ENCODE measurements around the gene KLHL29. TPM values are rescaled to one million over a fixed set of nuclear protein-coding genes. Genes with fewer than 3 reads are reported as not detected.

Gene KLHL29
- total and polyA plus RNA-seq, 4 experiments from 2014 or later: 0.24 to 2.4 (median 1.9) TPM; not detected in 1

GRCh38 chr2:23394700-23395099, 9.7 kb downstream of the KLHL29 start:
- intact Hi-C loops (cut with micrococcal nuclease): no loop called here
- no peaks in the 10 kb centered on the region for H3K36me3 Mint-ChIP-seq
- peaks cover 8% of the 10 kb centered on the region for H3K4me1 ChIP-seq (ENCODE audit: insufficient read depth, low read length)
- ChIA-PET CTCF (ENCODE audit: partially characterized antibody) (no interaction called here), POLR2A (ENCODE audit: partially characterized antibody) (no interaction called here)
- no peaks in the 10 kb centered on the region for H3K36me3 ChIP-seq (ENCODE audit: insufficient read depth, low read length)
- no peaks in the 10 kb centered on the region for H3K9me3 ChIP-seq (ENCODE audit: control insufficient read depth in 1 of 2, low read length in 2 of 2)
- H3K9me3 Mint-ChIP-seq: peaks cover 0 to 2% (median 0%) of the 10 kb centered on the region in 8 donors
- no peak for DNase-seq
- peaks cover 23 to 34% of the 10 kb centered on the region in 2 donors for H3K27me3 Mint-ChIP-seq
- H3K4me1 Mint-ChIP-seq: peaks cover 6 to 10% (median 8%) of the 10 kb centered on the region in 4 donors
- no peak overlapping the region for H3K27ac Mint-ChIP-seq
- no peak overlapping the region for H3K27ac ChIP-seq (ENCODE audit: low read depth, low read length)
- no peak overlapping the region for H3K4me3 Mint-ChIP-seq
- no peak overlapping the region for H3K4me3 ChIP-seq (ENCODE audit: low read length in 2 of 2)
- no peaks in the 10 kb centered on the region for H3K27me3 ChIP-seq (ENCODE audit: insufficient read depth, low read length)

DNA sequence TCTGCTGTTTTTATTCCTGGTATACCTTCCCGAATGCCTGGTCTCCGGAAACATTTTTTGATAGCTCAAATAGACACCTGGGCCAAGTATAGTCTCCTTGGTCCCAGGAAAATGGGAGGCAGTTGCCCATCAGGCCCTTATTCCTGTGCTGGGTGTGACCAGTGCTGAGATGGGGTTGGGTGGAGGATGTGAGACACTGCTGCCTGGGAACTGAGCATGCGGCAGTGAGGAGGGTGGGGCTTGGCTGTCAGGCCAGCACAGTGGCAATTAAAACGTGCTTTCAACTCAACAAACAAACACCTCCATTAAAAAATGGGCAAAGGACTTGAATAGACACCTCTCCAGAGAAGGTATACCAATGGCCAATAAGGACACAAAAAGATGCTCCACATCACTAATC, 12.5 kb downstream of the KLHL29 start:
- no peaks in the 10 kb centered on the region for H3K9me3 ChIP-seq (ENCODE audit: control insufficient read depth in 1 of 2, low read length in 2 of 2)
- ChIA-PET POLR2A (ENCODE audit: partially characterized antibody) (no interaction called here), CTCF (ENCODE audit: partially characterized antibody) (no interaction called here)
- peaks cover 8% of the 10 kb centered on the region for H3K4me1 ChIP-seq (ENCODE audit: insufficient read depth, low read length)
- Mint-ChIP-seq H3K27ac (no peak overlapping the region), H3K4me3 (no peak overlapping the region), H3K9me3 (no peaks in the 10 kb centered on the region), H3K27me3 (peaks cover 10 to 20% of the 10 kb centered on the region in 2 donors), H3K4me1 (peaks cover 6 to 10% (median 6%) of the 10 kb centered on the region in 4 donors), H3K36me3 (no peaks in the 10 kb centered on the region)
- no peaks in the 10 kb centered on the region for H3K27me3 ChIP-seq (ENCODE audit: insufficient read depth, low read length)
- intact Hi-C loops (cut with micrococcal nuclease): no loop called here
- no peak overlapping the region for H3K4me3 ChIP-seq (ENCODE audit: low read length in 2 of 2)
- DNase-seq: no peak
- H3K36me3 ChIP-seq (ENCODE audit: insufficient read depth, low read length): no peaks in the 10 kb centered on the region
- no peak overlapping the region for H3K27ac ChIP-seq (ENCODE audit: low read depth, low read length)

- intact Hi-C loops (cut with micrococcal nuclease): no loop called here
- Mint-ChIP-seq H3K4me3 (no peak overlapping the region), H3K9me3 (no peaks in the 10 kb centered on the region), H3K36me3 (no peaks in the 10 kb centered on the region), H3K4me1 (peaks cover 2 to 4% (median 3%) of the 10 kb centered on the region in 4 donors), H3K27me3 (peaks cover 2 to 8% of the 10 kb centered on the region in 2 donors), H3K27ac (no peak overlapping the region)
- no peak overlapping the region for H3K4me3 ChIP-seq (ENCODE audit: low read length in 2 of 2)
- no peaks in the 10 kb centered on the region for H3K9me3 ChIP-seq (ENCODE audit: control insufficient read depth in 1 of 2, low read length in 2 of 2)
- ChIA-PET POLR2A (ENCODE audit: partially characterized antibody) (no interaction called here), CTCF (ENCODE audit: partially characterized antibody) (no interaction called here)
- H3K4me1 ChIP-seq (ENCODE audit: insufficient read depth, low read length): peaks cover 1% of the 10 kb centered on the region
- no peaks in the 10 kb centered on the region for H3K36me3 ChIP-seq (ENCODE audit: insufficient read depth, low read length)
- H3K27me3 ChIP-seq (ENCODE audit: insufficient read depth, low read length): no peaks in the 10 kb centered on the region
- DNase-seq: no peak
- H3K27ac ChIP-seq (ENCODE audit: low read depth, low read length): no peak overlapping the region
Measured at GRCh38 chr2:23399674-23400261, 14.8 kb downstream of the KLHL29 start.

GRCh38 chr2:23400703-23401102, 15.7 kb downstream of the KLHL29 start:
- Histone ChIP-seq H3K36me3 (ENCODE audit: insufficient read depth, low read length) (no peaks in the 10 kb centered on the region), H3K4me3 (ENCODE audit: low read length in 2 of 2) (no peak overlapping the region), H3K27me3 (ENCODE audit: insufficient read depth, low read length) (no peaks in the 10 kb centered on the region), H3K9me3 (ENCODE audit: control insufficient read depth in 1 of 2, low read length in 2 of 2) (no peaks in the 10 kb centered on the region), H3K4me1 (ENCODE audit: insufficient read depth, low read length) (no peaks in the 10 kb centered on the region), H3K27ac (ENCODE audit: low read depth, low read length) (no peak overlapping the region)
- intact Hi-C loops (cut with micrococcal nuclease): no loop called here
- DNase-seq: no peak
- Mint-ChIP-seq H3K36me3 (no peaks in the 10 kb centered on the region), H3K9me3 (no peaks in the 10 kb centered on the region), H3K27ac (no peak overlapping the region), H3K27me3 (peaks cover under 1 to 7% of the 10 kb centered on the region in 2 donors), H3K4me1 (peaks cover 0 to 4% (median 0%) of the 10 kb centered on the region in 4 donors), H3K4me3 (no peak overlapping the region)
- ChIA-PET CTCF (ENCODE audit: partially characterized antibody) (no interaction called here), POLR2A (ENCODE audit: partially characterized antibody) (no interaction called here)

DNA sequence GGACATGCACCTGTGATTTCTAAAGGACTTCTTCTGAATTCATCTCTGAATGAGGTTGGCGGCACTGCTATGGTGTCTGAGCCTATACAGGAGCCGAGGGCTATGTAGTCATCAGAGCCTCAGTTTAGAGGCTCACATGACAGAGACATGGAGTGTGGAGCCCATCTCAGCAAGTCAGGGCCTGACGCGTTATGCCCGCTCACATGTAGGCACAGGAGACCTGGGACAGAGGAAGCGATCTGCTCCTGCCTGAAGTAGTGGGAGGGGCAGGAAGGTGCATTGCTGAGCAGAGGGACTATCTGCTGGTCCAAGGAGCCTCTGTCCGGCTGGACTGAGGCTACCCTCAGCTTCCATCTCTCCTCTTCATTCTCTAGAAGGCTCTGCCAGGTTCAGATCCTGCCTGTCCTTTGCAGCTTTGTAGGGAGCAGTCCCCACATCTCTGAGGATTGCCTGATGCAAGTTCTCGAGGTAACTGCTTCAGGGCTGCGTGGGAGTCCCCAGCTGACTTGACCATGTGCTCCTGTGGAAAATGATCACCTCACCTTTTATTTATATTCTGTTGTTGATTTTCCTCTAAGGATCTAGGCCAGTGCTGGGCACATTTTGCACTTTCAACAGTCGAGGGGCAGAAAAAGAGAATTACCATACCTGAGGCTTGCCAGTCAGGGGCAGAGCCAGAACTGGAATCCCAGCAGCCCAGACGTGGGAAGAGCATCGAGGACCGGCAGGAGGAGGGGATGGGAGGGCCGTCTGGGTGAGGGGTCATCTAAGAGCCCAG, 16.6 kb downstream of the KLHL29 start:
- no peaks in the 10 kb centered on the region for H3K4me1 ChIP-seq (ENCODE audit: insufficient read depth, low read length)
- no peak overlapping the region for H3K4me3 ChIP-seq (ENCODE audit: low read length in 2 of 2)
- no peaks in the 10 kb centered on the region for H3K36me3 ChIP-seq (ENCODE audit: insufficient read depth, low read length)
- intact Hi-C loops (cut with micrococcal nuclease): no loop called here
- Mint-ChIP-seq H3K9me3 (no peaks in the 10 kb centered on the region), H3K4me3 (no peak overlapping the region), H3K4me1 (peaks cover 0 to 4% (median 0%) of the 10 kb centered on the region in 4 donors), H3K27me3 (peaks cover 0 to 8% of the 10 kb centered on the region in 2 donors), H3K27ac (no peak overlapping the region), H3K36me3 (no peaks in the 10 kb centered on the region)
- no peak for DNase-seq
- POLR2A ChIA-PET (ENCODE audit: partially characterized antibody): no interaction called here
- H3K9me3 ChIP-seq (ENCODE audit: control insufficient read depth in 1 of 2, low read length in 2 of 2): no peaks in the 10 kb centered on the region
- H3K27ac ChIP-seq (ENCODE audit: low read depth, low read length): no peak overlapping the region
- CTCF ChIA-PET (ENCODE audit: partially characterized antibody): no interaction called here
- H3K27me3 ChIP-seq (ENCODE audit: insufficient read depth, low read length): no peaks in the 10 kb centered on the region

DNA sequence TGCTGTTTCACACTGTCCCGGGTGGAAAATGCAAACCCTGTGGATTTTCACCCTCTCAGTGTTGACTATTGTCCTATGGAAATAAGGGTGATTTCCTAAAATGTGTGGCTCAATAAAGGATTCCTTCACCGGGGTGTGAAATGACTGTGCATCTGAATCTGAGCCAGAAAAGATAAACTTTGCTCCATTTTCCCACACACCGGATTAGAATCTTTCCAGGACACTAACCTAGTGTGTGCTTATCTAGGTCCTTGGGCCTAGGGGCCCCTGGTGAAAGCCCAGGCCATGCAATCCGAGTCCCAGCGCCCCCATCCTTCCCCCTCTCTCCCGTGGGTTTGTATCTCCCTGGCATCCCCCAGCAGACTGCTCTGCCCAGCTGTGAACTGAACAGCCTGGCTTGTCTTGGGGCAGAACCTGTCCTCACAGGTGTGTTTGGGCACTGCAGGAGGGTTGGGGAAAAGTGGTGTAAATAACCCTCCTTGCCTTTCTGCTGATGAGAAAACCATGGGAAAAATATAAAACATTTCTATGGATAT, 17.3 kb downstream of the KLHL29 start:
- intact Hi-C loops (cut with micrococcal nuclease): no loop called here
- H3K36me3 Mint-ChIP-seq: no peaks in the 10 kb centered on the region
- H3K9me3 ChIP-seq (ENCODE audit: control insufficient read depth in 1 of 2, low read length in 2 of 2): no peaks in the 10 kb centered on the region
- H3K4me3 Mint-ChIP-seq: no peak overlapping the region
- no peaks in the 10 kb centered on the region for H3K27me3 ChIP-seq (ENCODE audit: insufficient read depth, low read length)
- DNase-seq: no peak
- H3K36me3 ChIP-seq (ENCODE audit: insufficient read depth, low read length): no peaks in the 10 kb centered on the region
- no peak overlapping the region for H3K27ac Mint-ChIP-seq
- no peak overlapping the region for H3K27ac ChIP-seq (ENCODE audit: low read depth, low read length)
- no peaks in the 10 kb centered on the region for H3K4me1 ChIP-seq (ENCODE audit: insufficient read depth, low read length)
- H3K9me3 Mint-ChIP-seq: no peaks in the 10 kb centered on the region
- ChIA-PET POLR2A (ENCODE audit: partially characterized antibody) (no interaction called here), CTCF (ENCODE audit: partially characterized antibody) (no interaction called here)
- H3K4me1 Mint-ChIP-seq: peaks cover 0 to 4% (median 0%) of the 10 kb centered on the region in 4 donors
- H3K4me3 ChIP-seq (ENCODE audit: low read length in 2 of 2): no peak overlapping the region
- peaks cover 0 to 7% of the 10 kb centered on the region in 2 donors for H3K27me3 Mint-ChIP-seq

GRCh38 chr2:23404426-23404825, 19.4 kb downstream of the KLHL29 start:
- Histone ChIP-seq H3K9me3 (ENCODE audit: control insufficient read depth in 1 of 2, low read length in 2 of 2) (no peaks in the 10 kb centered on the region), H3K27ac (ENCODE audit: low read depth, low read length) (no peak overlapping the region), H3K4me3 (ENCODE audit: low read length in 2 of 2) (no peak overlapping the region), H3K4me1 (ENCODE audit: insufficient read depth, low read length) (no peaks in the 10 kb centered on the region), H3K36me3 (ENCODE audit: insufficient read depth, low read length) (no peaks in the 10 kb centered on the region), H3K27me3 (ENCODE audit: insufficient read depth, low read length) (no peaks in the 10 kb centered on the region)
- H3K27me3 Mint-ChIP-seq: peaks cover 0 to 7% of the 10 kb centered on the region in 2 donors
- H3K9me3 Mint-ChIP-seq: no peaks in the 10 kb centered on the region
- peaks cover 0 to 4% (median 0%) of the 10 kb centered on the region in 4 donors for H3K4me1 Mint-ChIP-seq
- ChIA-PET POLR2A (ENCODE audit: partially characterized antibody) (no interaction called here), CTCF (ENCODE audit: partially characterized antibody) (no interaction called here)
- intact Hi-C loops (cut with micrococcal nuclease): no loop called here
- no peak overlapping the region for H3K27ac Mint-ChIP-seq
- no peak for DNase-seq
- H3K4me3 Mint-ChIP-seq: no peak overlapping the region
- H3K36me3 Mint-ChIP-seq: no peaks in the 10 kb centered on the region

Data from CD4-positive, alpha-beta memory T cell (primary cell).